ENCODE data around the gene CNPY3. TPM values are rescaled to one million over a fixed set of nuclear protein-coding genes. Genes with fewer than 3 reads are reported as not detected.

Gene CNPY3
- total RNA-seq, 8 experiments from 2014 or later, result 29.6 to 49.1 (median 33.4) TPM

- Histone ChIP-seq H3K27ac (no peak overlapping the region), H3K4me1 (replicated peaks in 1 of 2) (peaks cover 5 to 6% of the 10 kb centered on the region in 2 donors), H3K4me3 (no peak overlapping the region)
- 70 to 93% (median 92%) methylated on average over 2 of the region's 2 CpGs; no CpG with 5 or more reads in 5 of the 10 experiments for WGBS, 10 experiments
- ATAC-seq (replicated peaks in 6 of 8), result no peak
- in situ Hi-C loops (cut with MboI; ENCODE audit: low pct_unique_long_range_greater_than_20kb in 2 of 9, low sequenced_read_pairs in 9 of 9, unreplicated experiment in 9 of 9), result loop anchor here in 3 of 9 experiments (25.0 kb wide), 2 partner anchors 89 to 214 kb away; partner anchors contain the start of genes KLHDC3 (in 1 of the 3), MEA1 (in 1 of the 3) and RRP36 (in 1 of the 3)
Measured at GRCh38 chr6:42923666-42924065, 5.6 kb upstream of the CNPY3 start.

- in situ Hi-C loops (cut with MboI; ENCODE audit: low pct_unique_long_range_greater_than_20kb in 2 of 9, low sequenced_read_pairs in 9 of 9, unreplicated experiment in 9 of 9), result no loop called here
- peaks cover 5 to 6% of the 10 kb centered on the region in 2 donors for H3K4me1 ChIP-seq (replicated peaks in 1 of 2)
- no peak for ATAC-seq (replicated peaks in 6 of 8)
- no peak overlapping the region for H3K4me3 ChIP-seq
- WGBS, 10 experiments, result 73 to 100% (median 97%) methylated on average over 1 to 3 of the region's 23 CpGs; no CpG with 5 or more reads in 7 of the 10 experiments
- no peak overlapping the region for H3K27ac ChIP-seq
Measured at GRCh38 chr6:42925248-42925857, 3.9 kb upstream of the CNPY3 start.

GRCh38 chr6:42929821-42930360 lies 611 bp downstream of the CNPY3 start:
- 0 to 6% (median 0%) methylated on average over 1 to 7 of the region's 16 CpGs; no CpG with 5 or more reads in 4 of the 10 experiments for WGBS, 10 experiments
- in situ Hi-C loops (cut with MboI; ENCODE audit: low pct_unique_long_range_greater_than_20kb in 2 of 9, low sequenced_read_pairs in 9 of 9, unreplicated experiment in 9 of 9), result no loop called here
- H3K4me1 ChIP-seq (replicated peaks in 1 of 2), result peaks cover 13% of the 10 kb centered on the region in 2 donors
- ATAC-seq (replicated peaks in 6 of 8), result peak in 6 of 8 experiments; percentile 1 to 11 (median 6)
- peak overlapping the region; percentile 89 for H3K27ac ChIP-seq
- H3K4me3 ChIP-seq, result peak overlapping the region; percentile 54 to 86 (median 60)

- 80 to 100% methylated on average over 1 of the region's 3 CpGs; no CpG with 5 or more reads in 8 of the 10 experiments for WGBS, 10 experiments
- in situ Hi-C loops (cut with MboI; ENCODE audit: low pct_unique_long_range_greater_than_20kb in 2 of 9, low sequenced_read_pairs in 9 of 9, unreplicated experiment in 9 of 9), result no loop called here
Measured at GRCh38 chr6:42932412-42932811, 3.1 kb downstream of the CNPY3 start.

GRCh38 chr6:42933205-42933604 lies 3.9 kb downstream of the CNPY3 start:
- in situ Hi-C loops (cut with MboI; ENCODE audit: low pct_unique_long_range_greater_than_20kb in 2 of 9, low sequenced_read_pairs in 9 of 9, unreplicated experiment in 9 of 9), result no loop called here
- H3K27ac ChIP-seq, result no peak overlapping the region
- peaks cover 10 to 11% of the 10 kb centered on the region in 2 donors for H3K4me1 ChIP-seq (replicated peaks in 1 of 2)
- 50 to 100% (median 72%) methylated on average over 1 to 3 of the region's 3 CpGs; no CpG with 5 or more reads in 3 of the 10 experiments for WGBS, 10 experiments
- no peak for ATAC-seq (replicated peaks in 6 of 8)
- no peak overlapping the region for H3K4me3 ChIP-seq

More at GRCh38 chr6:42932412-42932811, 3.1 kb downstream of the CNPY3 start:
- ATAC-seq (replicated peaks in 6 of 8), result no peak
- no peak overlapping the region for H3K4me3 ChIP-seq
- no peak overlapping the region for H3K27ac ChIP-seq
- peaks cover 13% of the 10 kb centered on the region in 2 donors for H3K4me1 ChIP-seq (replicated peaks in 1 of 2)

DNA sequence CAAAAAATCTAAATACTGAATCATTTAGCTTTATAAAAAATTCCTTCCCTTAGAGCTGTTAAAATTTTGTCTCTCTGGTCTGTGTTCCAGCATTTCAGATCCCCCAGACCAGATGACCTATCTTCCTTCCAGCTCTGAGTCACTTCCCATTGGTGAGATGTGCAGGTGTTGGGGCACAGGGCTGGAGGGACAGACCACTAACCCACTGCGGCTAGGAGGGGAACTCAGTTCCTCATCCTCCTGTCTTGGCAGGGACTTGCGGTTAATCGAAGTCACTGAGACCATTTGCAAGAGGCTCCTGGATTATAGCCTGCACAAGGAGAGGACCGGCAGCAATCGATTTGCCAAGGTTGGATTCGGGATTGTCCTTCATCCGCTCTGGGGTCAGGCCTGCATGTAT lies 6.0 kb downstream of the CNPY3 start:
- no peak for ATAC-seq (replicated peaks in 6 of 8)
- no peak overlapping the region for H3K27ac ChIP-seq

GRCh38 chr6:42936398-42936797 lies 7.1 kb downstream of the CNPY3 start:
- ATAC-seq (replicated peaks in 6 of 8), result no peak
- WGBS, 10 experiments, result 82 to 100% (median 93%) methylated on average over 2 to 9 of the region's 11 CpGs; no CpG with 5 or more reads in 1 of the 10 experiments
- H3K4me1 ChIP-seq (replicated peaks in 1 of 2), result no peaks in the 10 kb centered on the region
- in situ Hi-C loops (cut with MboI; ENCODE audit: low pct_unique_long_range_greater_than_20kb in 2 of 9, low sequenced_read_pairs in 9 of 9, unreplicated experiment in 9 of 9), result no loop called here
- H3K27ac ChIP-seq, result no peak overlapping the region
- H3K4me3 ChIP-seq, result no peak overlapping the region

More for the DNA sequence above, 6.0 kb downstream of the CNPY3 start:
- Histone ChIP-seq H3K4me1 (replicated peaks in 1 of 2) (peaks cover 7 to 8% of the 10 kb centered on the region in 2 donors), H3K4me3 (no peak overlapping the region)
- 79 to 100% (median 96%) methylated on average over 1 to 7 of the region's 7 CpGs; no CpG with 5 or more reads in 5 of the 10 experiments for WGBS, 10 experiments
- in situ Hi-C loops (cut with MboI; ENCODE audit: low pct_unique_long_range_greater_than_20kb in 2 of 9, low sequenced_read_pairs in 9 of 9, unreplicated experiment in 9 of 9), result no loop called here

GRCh38 chr6:42937548-42938427 lies 8.5 kb downstream of the CNPY3 start:
- no peak for ATAC-seq (replicated peaks in 6 of 8)
- Histone ChIP-seq H3K4me3 (no peak overlapping the region), H3K27ac (no peak overlapping the region), H3K4me1 (replicated peaks in 1 of 2) (no peaks in the 10 kb centered on the region)
- in situ Hi-C loops (cut with MboI; ENCODE audit: low pct_unique_long_range_greater_than_20kb in 2 of 9, low sequenced_read_pairs in 9 of 9, unreplicated experiment in 9 of 9), result no loop called here
- 92 to 100% (median 100%) methylated on average over 1 to 5 of the region's 13 CpGs; no CpG with 5 or more reads in 4 of the 10 experiments for WGBS, 10 experiments

DNA sequence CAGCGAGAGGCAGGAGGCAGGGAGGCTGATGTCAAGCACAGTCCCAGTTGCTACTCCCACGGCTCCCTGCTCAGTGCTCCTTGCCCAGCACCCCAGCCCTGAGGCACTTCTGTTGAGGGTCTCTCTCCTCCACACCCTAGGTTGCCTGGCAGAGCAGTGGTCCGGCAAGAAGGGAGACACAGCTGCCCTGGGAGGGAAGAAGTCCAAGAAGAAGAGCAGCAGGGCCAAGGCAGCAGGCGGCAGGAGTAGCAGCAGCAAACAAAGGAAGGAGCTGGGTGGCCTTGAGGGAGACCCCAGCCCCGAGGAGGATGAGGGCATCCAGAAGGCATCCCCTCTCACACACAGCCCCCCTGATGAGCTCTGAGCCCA lies 9.1 kb downstream of the CNPY3 start:
- Histone ChIP-seq H3K4me1 (replicated peaks in 1 of 2) (no peaks in the 10 kb centered on the region), H3K4me3 (no peak overlapping the region), H3K27ac (no peak overlapping the region)
- ATAC-seq (replicated peaks in 6 of 8), result no peak
- WGBS, 10 experiments, result 72 to 100% (median 80%) methylated on average over 1 to 3 of the region's 5 CpGs; no CpG with 5 or more reads in 5 of the 10 experiments
- in situ Hi-C loops (cut with MboI; ENCODE audit: low pct_unique_long_range_greater_than_20kb in 2 of 9, low sequenced_read_pairs in 9 of 9, unreplicated experiment in 9 of 9), result no loop called here

GRCh38 chr6:42938987-42939809 lies 9.9 kb downstream of the CNPY3 start:
- 40 to 100% (median 90%) methylated on average over 1 to 6 of the region's 9 CpGs; no CpG with 5 or more reads in 3 of the 10 experiments for WGBS, 10 experiments
- in situ Hi-C loops (cut with MboI; ENCODE audit: low pct_unique_long_range_greater_than_20kb in 2 of 9, low sequenced_read_pairs in 9 of 9, unreplicated experiment in 9 of 9), result no loop called here
- ATAC-seq (replicated peaks in 6 of 8), result peak in 4 of 8 experiments; percentile 27 to 99 (median 76)
- Histone ChIP-seq H3K27ac (no peak overlapping the region), H3K4me1 (replicated peaks in 1 of 2) (no peaks in the 10 kb centered on the region), H3K4me3 (no peak overlapping the region)

DNA sequence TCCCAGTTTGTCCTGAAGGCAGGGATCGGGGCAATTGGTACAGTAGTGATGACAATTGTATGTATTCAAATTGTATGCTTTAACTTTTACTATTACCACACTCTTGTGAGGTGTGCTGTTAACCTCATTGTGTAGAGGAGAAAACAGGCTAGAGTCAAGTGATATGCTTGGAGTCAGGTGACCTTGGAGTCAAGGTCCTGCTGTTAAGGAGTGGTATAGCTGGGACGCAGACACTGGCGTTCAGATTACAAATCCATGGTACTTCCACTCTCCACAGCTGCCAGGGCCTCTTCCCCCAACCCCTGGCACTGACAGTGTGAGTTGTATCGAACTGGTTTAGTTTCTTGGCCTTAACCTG lies 10.5 kb downstream of the CNPY3 start:
- Histone ChIP-seq H3K4me3 (no peak overlapping the region), H3K4me1 (replicated peaks in 1 of 2) (no peaks in the 10 kb centered on the region), H3K27ac (no peak overlapping the region)
- ATAC-seq (replicated peaks in 6 of 8), result no peak
- 56 to 100% (median 78%) methylated on average over 1 to 3 of the region's 4 CpGs; no CpG with 5 or more reads in 4 of the 10 experiments for WGBS, 10 experiments
- in situ Hi-C loops (cut with MboI; ENCODE audit: low pct_unique_long_range_greater_than_20kb in 2 of 9, low sequenced_read_pairs in 9 of 9, unreplicated experiment in 9 of 9), result no loop called here

- Histone ChIP-seq H3K4me1 (replicated peaks in 1 of 2) (no peaks in the 10 kb centered on the region), H3K27ac (no peak overlapping the region), H3K4me3 (no peak overlapping the region)
- in situ Hi-C loops (cut with MboI; ENCODE audit: low pct_unique_long_range_greater_than_20kb in 2 of 9, low sequenced_read_pairs in 9 of 9, unreplicated experiment in 9 of 9), result no loop called here
- no peak for ATAC-seq (replicated peaks in 6 of 8)
- 75 to 100% (median 92%) methylated on average over 1 to 4 of the region's 6 CpGs; no CpG with 5 or more reads in 7 of the 10 experiments for WGBS, 10 experiments
Measured at GRCh38 chr6:42940493-42941045, 11.3 kb downstream of the CNPY3 start.

All from motor neuron (in vitro differentiated cells).